Lower leg skin (tissue), 4 donors: ENCODE measurements around the gene TRPM8. TPM values are rescaled to one million over a fixed set of nuclear protein-coding genes. Genes with fewer than 3 reads are reported as not detected.

Source experiments
- DNase-seq, 2 donors: peaks; one replicate each; pipeline ENCODE4 v3.0.0-alpha.2; 2019; ENCODE audit warnings: low spot score in 2 of 2
- H3K4me3 ChIP-seq: fragments of 200-600 bp; sonication (generic); 2 replicates; pipeline ENCODE4 v1.5.1; 2017; ENCODE audit warnings: mild to moderate bottlenecking, low read depth; ENCODE audit not compliant: poor library complexity, severe bottlenecking
- POLR2A ChIP-seq, 2 donors: fragments of 450-650 bp; IDR thresholded peaks; one replicate each; pipeline ENCODE4 v1.6.1; 2016 to 2017; ENCODE audit warnings: antibody characterized with exemption in 2 of 2, mild to moderate bottlenecking in 1 of 2, moderate library complexity in 1 of 2
- WGBS, 2 donors: methylation state at CpG; one replicate each; pipeline ENCODE4 v1.1.5; 2018; 5-methylcytosine and 5-hydroxymethylcytosine counted together
- intact Hi-C: fragments of 100-400 bp; cut with DNase I; formaldehyde crosslinking; loops from one replicate; pipeline ENCODE4 v1.15.0; 2023; ENCODE audit warnings: low total_unique reads
- total RNA-seq, 4 donors: library from RNA; depleted of rRNA; stranded (reverse); fragments of >200 nt; gene quantifications; one replicate each; pipeline ENCODE4 v1.1.0, GENCODE V29; 2016
- TF ChIP-seq, protein P1 (sequence below), 3 donors: fragments of 450-650 bp; IDR thresholded peaks; one replicate each; pipeline ENCODE4 v1.5.1; 2016; ENCODE audit warnings: antibody characterized with exemption in 3 of 3, mild to moderate bottlenecking in 3 of 3, moderate library complexity in 2 of 3

The TRPM8 gene
- total RNA-seq, 4 donors from 2014 or later: 0.46 TPM; not detected in 2

GRCh38 chr2:233938676-233939370 lies 21.6 kb downstream of the TRPM8 start:
- TF ChIP-seq, protein P1, sequence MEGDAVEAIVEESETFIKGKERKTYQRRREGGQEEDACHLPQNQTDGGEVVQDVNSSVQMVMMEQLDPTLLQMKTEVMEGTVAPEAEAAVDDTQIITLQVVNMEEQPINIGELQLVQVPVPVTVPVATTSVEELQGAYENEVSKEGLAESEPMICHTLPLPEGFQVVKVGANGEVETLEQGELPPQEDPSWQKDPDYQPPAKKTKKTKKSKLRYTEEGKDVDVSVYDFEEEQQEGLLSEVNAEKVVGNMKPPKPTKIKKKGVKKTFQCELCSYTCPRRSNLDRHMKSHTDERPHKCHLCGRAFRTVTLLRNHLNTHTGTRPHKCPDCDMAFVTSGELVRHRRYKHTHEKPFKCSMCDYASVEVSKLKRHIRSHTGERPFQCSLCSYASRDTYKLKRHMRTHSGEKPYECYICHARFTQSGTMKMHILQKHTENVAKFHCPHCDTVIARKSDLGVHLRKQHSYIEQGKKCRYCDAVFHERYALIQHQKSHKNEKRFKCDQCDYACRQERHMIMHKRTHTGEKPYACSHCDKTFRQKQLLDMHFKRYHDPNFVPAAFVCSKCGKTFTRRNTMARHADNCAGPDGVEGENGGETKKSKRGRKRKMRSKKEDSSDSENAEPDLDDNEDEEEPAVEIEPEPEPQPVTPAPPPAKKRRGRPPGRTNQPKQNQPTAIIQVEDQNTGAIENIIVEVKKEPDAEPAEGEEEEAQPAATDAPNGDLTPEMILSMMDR (IDR thresholded peaks at IDR 0.05): no peak
- no peak for TF ChIP-seq POLR2A (IDR thresholded peaks at IDR 0.05)
- 23 to 31% methylated on average over 27 to 36 of the region's 36 CpGs for WGBS, 2 donors
- no peak for DNase-seq
- H3K4me3 ChIP-seq: no peak overlapping the region
- intact Hi-C loops: no loop called here

- H3K4me3 ChIP-seq: no peak overlapping the region
- TF ChIP-seq, protein P1 (IDR thresholded peaks at IDR 0.05): no peak
- TF ChIP-seq POLR2A (IDR thresholded peaks at IDR 0.05): no peak
- intact Hi-C loops: no loop called here
- WGBS, 2 donors: 71 to 73% methylated on average over 12 of the region's 12 CpGs
- DNase-seq: no peak
Measured at GRCh38 chr2:233940376-233941276, 23.5 kb downstream of the TRPM8 start.

DNA sequence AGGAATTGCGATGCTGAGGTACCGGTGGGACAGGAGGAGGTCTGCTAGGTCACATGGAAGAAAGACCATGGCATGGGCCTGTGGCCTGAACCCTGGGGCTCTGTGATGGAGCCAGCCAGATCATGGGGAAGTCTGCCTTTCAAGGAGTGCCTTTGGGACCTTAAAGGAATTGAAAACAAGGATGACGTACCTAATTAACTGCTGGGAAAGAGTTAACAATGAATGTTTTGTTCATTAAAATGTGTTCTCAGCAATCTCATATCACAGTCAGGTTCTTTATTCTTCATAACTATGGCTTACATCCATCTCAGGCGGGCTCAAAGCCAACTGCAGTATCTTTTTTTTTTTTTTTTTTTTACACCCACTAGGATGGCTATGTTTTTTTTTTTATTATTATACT lies 25.6 kb downstream of the TRPM8 start:
- intact Hi-C loops: no loop called here
- H3K4me3 ChIP-seq: no peak overlapping the region
- WGBS, 2 donors: 85 to 93% methylated on average over 4 of the region's 4 CpGs
- no peak for DNase-seq
- TF ChIP-seq, protein P1 (IDR thresholded peaks at IDR 0.05): no peak
- TF ChIP-seq POLR2A (IDR thresholded peaks at IDR 0.05): no peak

GRCh38 chr2:233944269-233944668 lies 27.1 kb downstream of the TRPM8 start:
- intact Hi-C loops: no loop called here
- 37 to 66% methylated on average over 1 of the region's 1 CpG for WGBS, 2 donors
- H3K4me3 ChIP-seq: no peak overlapping the region
- no peak for DNase-seq
- no peak for TF ChIP-seq POLR2A (IDR thresholded peaks at IDR 0.05)
- TF ChIP-seq, protein P1 (IDR thresholded peaks at IDR 0.05): no peak

GRCh38 chr2:233944722-233945121 lies 27.5 kb downstream of the TRPM8 start:
- no peak for DNase-seq
- WGBS, 2 donors: 74 to 75% methylated on average over 1 of the region's 1 CpG
- TF ChIP-seq, protein P1 (IDR thresholded peaks at IDR 0.05): no peak
- no peak for TF ChIP-seq POLR2A (IDR thresholded peaks at IDR 0.05)
- H3K4me3 ChIP-seq: no peak overlapping the region
- intact Hi-C loops: no loop called here
